IgD-negative memory B cell (primary cell): ENCODE data around the gene SRSF1. TPM values are rescaled to one million over a fixed set of nuclear protein-coding genes. Genes with fewer than 3 reads are reported as not detected.
A peak's percentile ranks its signal among the peaks of the same experiment; 100 is the strongest.

ENCODE experiments used
- H3K27ac Mint-ChIP-seq, 3 donors: one replicate each; pipeline ENCODE4 v1.8.0; 2020 to 2022; ENCODE audit warnings: mild to moderate bottlenecking in 3 of 3, mixed read lengths in 3 of 3, moderate library complexity in 1 of 3
- H3K27me3 Mint-ChIP-seq: one replicate; pipeline ENCODE4 v1.8.0; 2021; ENCODE audit warnings: mixed read lengths
- H3K36me3 Mint-ChIP-seq: one replicate; pipeline ENCODE4 v1.8.0; 2020; ENCODE audit warnings: mild to moderate bottlenecking, mixed read lengths
- H3K4me1 Mint-ChIP-seq, 3 donors: one replicate each; pipeline ENCODE4 v1.8.0; 2020 to 2022; ENCODE audit warnings: mixed read lengths in 3 of 3, mild to moderate bottlenecking in 1 of 3
- H3K4me3 Mint-ChIP-seq, 4 donors: one replicate each; pipeline ENCODE4 v1.8.0; 2020 to 2022; ENCODE audit warnings: mild to moderate bottlenecking in 4 of 4, mixed read lengths in 4 of 4, moderate library complexity in 3 of 4
- H3K9me3 Mint-ChIP-seq, 3 donors: one replicate each; pipeline ENCODE4 v1.8.0; 2020 to 2021; ENCODE audit warnings: mixed read lengths in 3 of 3, mild to moderate bottlenecking in 1 of 3
- polyA plus RNA-seq: library from polyadenylated mRNA; unstranded; fragments of 300-500 nt; fragmentation: Illumina TruSeq; gene quantifications from one replicate; pipeline ENCODE4 v1.2.3, GENCODE V29; 2021

The SRSF1 gene
- polyA plus RNA-seq, 1 donor from 2014 or later = 57.3 TPM

DNA sequence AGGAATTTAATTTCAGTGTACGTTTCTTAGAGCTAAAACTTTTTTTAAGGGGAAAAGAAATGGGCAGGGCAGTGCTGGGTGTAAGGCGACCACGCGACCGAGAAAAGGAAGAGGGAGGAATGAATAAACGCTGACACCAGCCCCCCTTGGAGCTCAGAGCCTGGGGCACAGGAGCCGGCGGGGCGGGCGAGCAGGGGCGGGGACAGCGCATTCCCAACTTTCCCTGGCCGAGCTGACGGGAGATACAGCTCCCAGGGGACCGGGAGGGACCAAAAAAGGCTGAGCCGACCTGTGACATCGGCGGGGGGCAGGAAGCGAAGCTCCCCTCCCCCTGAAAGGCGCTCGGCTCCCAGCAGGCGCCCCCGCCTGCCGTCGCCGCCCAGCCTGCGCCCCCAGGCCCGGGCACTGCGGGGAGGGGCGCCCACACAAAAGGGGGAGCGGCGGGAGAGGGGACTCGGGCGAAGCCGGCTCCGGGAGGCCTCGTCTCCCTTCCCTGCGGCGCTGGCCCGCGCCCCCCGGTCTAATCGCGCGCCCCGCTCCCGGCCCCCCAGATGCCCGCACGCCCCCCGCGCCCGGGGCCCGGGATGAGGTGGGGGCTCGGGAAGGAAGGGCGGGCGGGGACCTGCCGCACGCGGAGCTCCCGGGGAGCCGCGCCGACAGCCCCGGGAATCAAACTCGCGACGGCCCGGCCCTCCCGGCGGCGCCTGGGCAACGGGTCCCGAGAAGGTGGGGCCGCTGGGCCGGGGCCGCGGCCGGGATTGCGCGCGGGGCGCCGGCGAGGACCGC lies 52.5 kb downstream of the SRSF1 start:
- Mint-ChIP-seq H3K4me1 (peaks cover 27 to 30% (median 27%) of the 10 kb centered on the region in 3 donors), H3K27ac (no peak overlapping the region), H3K4me3 (peak overlapping the region; percentile 54 to 84 (median 68)), H3K27me3 (peaks cover 71% of the 10 kb centered on the region), H3K36me3 (no peaks in the 10 kb centered on the region), H3K9me3 (no peaks in the 10 kb centered on the region)

GRCh38 chr17:57953705-57954396 lies 53.2 kb downstream of the SRSF1 start:
- peaks cover 71% of the 10 kb centered on the region for H3K27me3 Mint-ChIP-seq
- peaks cover 28 to 35% (median 28%) of the 10 kb centered on the region in 3 donors for H3K4me1 Mint-ChIP-seq
- H3K27ac Mint-ChIP-seq = peak overlapping the region in 1 of 3 donors; percentile 41
- peak overlapping the region; percentile 54 to 84 (median 68) for H3K4me3 Mint-ChIP-seq
- no peaks in the 10 kb centered on the region for H3K36me3 Mint-ChIP-seq
- no peaks in the 10 kb centered on the region for H3K9me3 Mint-ChIP-seq

Other genes with a start within 250 kb of the SRSF1 start
- 42.9 TPM for gene MRPS23, start 157.2 kb downstream of the SRSF1 start, polyA plus RNA-seq
- gene CUEDC1, start 51.8 kb downstream of the SRSF1 start, polyA plus RNA-seq = not detected
- gene VEZF1, start 19.0 kb downstream of the SRSF1 start, polyA plus RNA-seq = 38.3 TPM
- gene DYNLL2, start 76.2 kb upstream of the SRSF1 start, polyA plus RNA-seq = 0.55 TPM
- gene OR4D1, start 141.1 kb upstream of the SRSF1 start, polyA plus RNA-seq = 0.11 TPM
- not detected for gene OR4D2, start 159.7 kb upstream of the SRSF1 start, polyA plus RNA-seq
- gene EPX, start 185.5 kb upstream of the SRSF1 start, polyA plus RNA-seq = not detected
- gene MKS1, start 212.0 kb upstream of the SRSF1 start, polyA plus RNA-seq = 5.9 TPM
- not detected for gene LPO, start 231.3 kb upstream of the SRSF1 start, polyA plus RNA-seq